ENCODE results near the gene LCP2.

LCP2 gene

DNA sequence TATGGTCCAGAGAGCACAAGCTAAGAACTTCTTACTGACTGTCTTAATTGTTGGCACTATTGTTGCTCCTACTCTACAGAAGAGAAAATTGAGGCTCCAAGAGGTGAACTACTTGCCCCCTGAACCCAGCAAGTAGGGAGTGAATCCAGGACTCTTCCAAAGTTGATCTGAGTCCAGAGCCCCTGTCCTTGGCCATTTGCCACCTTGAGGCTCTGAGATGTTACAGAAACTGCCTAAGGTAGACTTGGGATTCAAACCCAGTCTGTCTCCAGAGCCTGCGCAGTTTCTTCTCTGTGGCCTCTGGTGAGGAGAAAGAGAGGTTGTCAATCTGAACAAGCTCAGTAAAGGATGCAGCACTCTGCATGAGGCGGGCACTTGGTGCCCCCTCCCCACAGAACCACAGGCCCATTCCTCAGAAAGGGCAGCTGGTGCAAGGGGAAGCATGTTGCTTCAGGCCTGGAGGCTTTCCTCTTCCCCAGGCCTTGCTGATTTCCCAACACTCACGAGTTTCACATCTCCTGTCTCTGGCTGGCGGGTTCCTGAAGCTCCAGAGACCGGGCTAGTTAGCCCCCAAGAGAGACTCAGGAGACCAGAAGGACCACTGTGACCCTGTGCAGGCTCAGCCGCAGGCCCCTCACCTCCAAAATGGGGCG lies 2.9 kb upstream of the LCP2 start (continued):
- no peak for TF ChIP-seq ZNF639 (tag by site-specific recombination; IDR thresholded peaks at IDR 0.05)
- TF ChIP-seq ZNF596 (tag by site-specific recombination; IDR thresholded peaks at IDR 0.05), result no peak
- no peak for TF ChIP-seq ZBTB7A (tag by site-specific recombination; IDR thresholded peaks at IDR 0.05; ENCODE audit: low read depth)
- TF ChIP-seq BCL6B (tag by site-specific recombination; IDR thresholded peaks at IDR 0.05), result no peak
- no peak for TF ChIP-seq ZNF350 (tag by site-specific recombination; IDR thresholded peaks at IDR 0.05)

- H3K27ac ChIP-seq (ENCODE audit: extremely low read depth, low read depth, low read length), result no peak overlapping the region
- H3K4me1 ChIP-seq (ENCODE audit: control insufficient read depth, insufficient read depth, low read length), result no peaks in the 10 kb centered on the region
- H3K9me3 ChIP-seq (ENCODE audit: control insufficient read depth, insufficient read depth, low read depth, low read length), result no peaks in the 10 kb centered on the region
- no peak for TF ChIP-seq ZNF174 (tag by site-specific recombination; IDR thresholded peaks at IDR 0.05)
- no peak for TF ChIP-seq ZNF169 (tag by site-specific recombination; IDR thresholded peaks at IDR 0.05)
- no peak for TF ChIP-seq ZNF658 (tag by site-specific recombination; IDR thresholded peaks at IDR 0.05)
- POLR2A ChIA-PET, result no interaction called here
- no peak overlapping the region for H3K4me3 ChIP-seq (ENCODE audit: low read depth, low read length)
- CTCF ChIA-PET, result interaction anchor here (2.9 kb wide), 1 partner anchor 29 kb away, joined by 13 read pairs; no protein-coding TSS in a partner anchor
- H3K36me3 ChIP-seq (ENCODE audit: control insufficient read depth in 2 of 2, insufficient read depth in 1 of 2, low read length in 2 of 2), result no peaks in the 10 kb centered on the region
Measured at GRCh38 chr5:170296935-170297588, 515 bp downstream of the LCP2 start.

DNA sequence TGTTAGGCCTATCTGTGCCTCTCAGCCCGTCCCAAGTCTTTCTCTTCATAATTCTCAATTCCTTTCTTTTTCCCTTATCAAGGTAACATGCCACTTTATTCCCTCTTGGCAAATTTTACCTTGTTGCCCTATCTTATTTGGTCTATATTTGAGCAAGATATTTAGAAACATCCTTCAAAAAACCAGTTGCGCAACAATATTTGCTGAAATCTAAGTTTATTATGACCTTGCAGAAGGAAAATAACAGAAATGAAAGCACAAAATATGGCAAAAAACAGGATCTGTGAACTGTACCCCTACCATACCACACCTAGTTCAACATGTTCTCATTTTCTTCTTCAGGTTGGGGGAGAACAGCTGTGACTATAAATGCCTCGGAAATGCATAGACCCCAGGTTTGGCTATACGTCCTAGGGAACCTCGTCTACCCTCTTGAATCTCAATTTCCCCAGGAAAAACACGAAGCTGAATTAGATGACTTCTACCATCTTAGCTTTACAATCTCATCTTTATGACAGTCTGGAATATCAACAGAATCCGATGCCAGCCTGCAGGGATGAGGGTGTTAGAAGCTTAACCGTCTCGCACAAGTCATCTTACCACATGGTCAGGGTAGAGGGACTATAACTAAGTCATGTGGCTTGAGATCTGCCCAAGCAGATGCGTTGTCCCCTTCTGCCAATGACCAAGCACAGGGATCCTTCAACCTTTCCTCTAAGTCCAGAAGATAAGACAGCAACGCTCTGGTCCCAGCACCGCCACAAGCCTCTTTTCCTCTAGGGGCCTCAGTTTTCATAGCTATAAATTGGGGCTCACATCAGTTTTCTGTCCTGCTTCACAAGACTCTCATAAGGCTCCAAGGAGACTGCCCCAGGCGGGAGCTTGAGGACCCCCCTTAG lies 1.3 kb downstream of the LCP2 start:
- Histone ChIP-seq H3K4me3 (ENCODE audit: low read depth, low read length) (no peak overlapping the region), H3K4me1 (ENCODE audit: control insufficient read depth, insufficient read depth, low read length) (no peaks in the 10 kb centered on the region), H3K9me3 (ENCODE audit: control insufficient read depth, insufficient read depth, low read depth, low read length) (no peaks in the 10 kb centered on the region), H3K27ac (ENCODE audit: extremely low read depth, low read depth, low read length) (no peak overlapping the region), H3K36me3 (ENCODE audit: control insufficient read depth in 2 of 2, insufficient read depth in 1 of 2, low read length in 2 of 2) (no peaks in the 10 kb centered on the region)
- ChIA-PET CTCF (interaction anchor here (2.9 kb wide), 1 partner anchor 28 kb away, joined by 13 read pairs; no protein-coding TSS in a partner anchor), POLR2A (no interaction called here)
- TF ChIP-seq, protein P1, sequence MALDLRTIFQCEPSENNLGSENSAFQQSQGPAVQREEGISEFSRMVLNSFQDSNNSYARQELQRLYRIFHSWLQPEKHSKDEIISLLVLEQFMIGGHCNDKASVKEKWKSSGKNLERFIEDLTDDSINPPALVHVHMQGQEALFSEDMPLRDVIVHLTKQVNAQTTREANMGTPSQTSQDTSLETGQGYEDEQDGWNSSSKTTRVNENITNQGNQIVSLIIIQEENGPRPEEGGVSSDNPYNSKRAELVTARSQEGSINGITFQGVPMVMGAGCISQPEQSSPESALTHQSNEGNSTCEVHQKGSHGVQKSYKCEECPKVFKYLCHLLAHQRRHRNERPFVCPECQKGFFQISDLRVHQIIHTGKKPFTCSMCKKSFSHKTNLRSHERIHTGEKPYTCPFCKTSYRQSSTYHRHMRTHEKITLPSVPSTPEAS (tag by site-specific recombination; IDR thresholded peaks at IDR 0.05), result no peak
- TF ChIP-seq ZNF677 (tag by site-specific recombination; IDR thresholded peaks at IDR 0.05) (no peak), ZSCAN16 (tag by site-specific recombination; IDR thresholded peaks at IDR 0.05) (no peak), ZNF473 (tag by site-specific recombination; IDR thresholded peaks at IDR 0.05) (no peak), ZNF350 (tag by site-specific recombination; IDR thresholded peaks at IDR 0.05) (no peak), ZNF18 (tag by site-specific recombination; IDR thresholded peaks at IDR 0.05) (no peak), EGR2 (tag by site-specific recombination; IDR thresholded peaks at IDR 0.05; ENCODE audit: low read depth) (no peak), ZNF140 (tag by site-specific recombination; IDR thresholded peaks at IDR 0.05) (no peak), KLF10 (tag by site-specific recombination; IDR thresholded peaks at IDR 0.05) (no peak), ZNF548 (tag by site-specific recombination; IDR thresholded peaks at IDR 0.05) (no peak), ZNF658 (tag by site-specific recombination; IDR thresholded peaks at IDR 0.05) (no peak), OSR2 (tag by site-specific recombination; IDR thresholded peaks at IDR 0.05) (no peak)
- TF ChIP-seq, protein P2, sequence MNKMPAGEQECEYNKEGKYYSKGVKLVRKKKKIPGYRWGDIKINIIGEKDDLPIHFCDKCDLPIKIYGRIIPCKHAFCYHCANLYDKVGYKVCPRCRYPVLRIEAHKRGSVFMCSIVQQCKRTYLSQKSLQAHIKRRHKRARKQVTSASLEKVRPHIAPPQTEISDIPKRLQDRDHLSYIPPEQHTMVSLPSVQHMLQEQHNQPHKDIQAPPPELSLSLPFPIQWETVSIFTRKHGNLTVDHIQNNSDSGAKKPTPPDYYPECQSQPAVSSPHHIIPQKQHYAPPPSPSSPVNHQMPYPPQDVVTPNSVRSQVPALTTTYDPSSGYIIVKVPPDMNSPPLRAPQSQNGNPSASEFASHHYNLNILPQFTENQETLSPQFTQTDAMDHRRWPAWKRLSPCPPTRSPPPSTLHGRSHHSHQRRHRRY (tag by site-specific recombination; IDR thresholded peaks at IDR 0.05), result no peak
- TF ChIP-seq, protein P3, sequence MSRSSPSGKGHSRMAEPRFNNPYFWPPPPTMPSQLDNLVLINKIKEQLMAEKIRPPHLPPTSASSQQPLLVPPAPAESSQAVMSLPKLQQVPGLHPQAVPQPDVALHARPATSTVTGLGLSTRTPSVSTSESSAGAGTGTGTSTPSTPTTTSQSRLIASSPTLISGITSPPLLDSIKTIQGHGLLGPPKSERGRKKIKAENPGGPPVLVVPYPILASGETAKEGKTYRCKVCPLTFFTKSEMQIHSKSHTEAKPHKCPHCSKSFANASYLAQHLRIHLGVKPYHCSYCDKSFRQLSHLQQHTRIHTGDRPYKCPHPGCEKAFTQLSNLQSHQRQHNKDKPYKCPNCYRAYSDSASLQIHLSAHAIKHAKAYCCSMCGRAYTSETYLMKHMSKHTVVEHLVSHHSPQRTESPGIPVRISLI (tag by site-specific recombination; IDR thresholded peaks at IDR 0.05), result no peak
